Measurements from ENCODE around the gene NOC4L.
"Not testable (repeated sequence)": the region's sequence is repeated elsewhere in the genome, so short reads cannot be mapped to it uniquely, and the experiment has no call there.

- TF ChIP-seq, protein P1, sequence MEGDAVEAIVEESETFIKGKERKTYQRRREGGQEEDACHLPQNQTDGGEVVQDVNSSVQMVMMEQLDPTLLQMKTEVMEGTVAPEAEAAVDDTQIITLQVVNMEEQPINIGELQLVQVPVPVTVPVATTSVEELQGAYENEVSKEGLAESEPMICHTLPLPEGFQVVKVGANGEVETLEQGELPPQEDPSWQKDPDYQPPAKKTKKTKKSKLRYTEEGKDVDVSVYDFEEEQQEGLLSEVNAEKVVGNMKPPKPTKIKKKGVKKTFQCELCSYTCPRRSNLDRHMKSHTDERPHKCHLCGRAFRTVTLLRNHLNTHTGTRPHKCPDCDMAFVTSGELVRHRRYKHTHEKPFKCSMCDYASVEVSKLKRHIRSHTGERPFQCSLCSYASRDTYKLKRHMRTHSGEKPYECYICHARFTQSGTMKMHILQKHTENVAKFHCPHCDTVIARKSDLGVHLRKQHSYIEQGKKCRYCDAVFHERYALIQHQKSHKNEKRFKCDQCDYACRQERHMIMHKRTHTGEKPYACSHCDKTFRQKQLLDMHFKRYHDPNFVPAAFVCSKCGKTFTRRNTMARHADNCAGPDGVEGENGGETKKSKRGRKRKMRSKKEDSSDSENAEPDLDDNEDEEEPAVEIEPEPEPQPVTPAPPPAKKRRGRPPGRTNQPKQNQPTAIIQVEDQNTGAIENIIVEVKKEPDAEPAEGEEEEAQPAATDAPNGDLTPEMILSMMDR (IDR thresholded peaks at IDR 0.05): not testable (repeated sequence)
- TF ChIP-seq EZH2 (IDR thresholded peaks at IDR 0.05): not testable (repeated sequence)
These were observed 51.0 kb downstream of the NOC4L start for GRCh38 chr12:132195242-132195641.

Data from neural progenitor cell (in vitro differentiated cells).